Pulmonary artery endothelial cell (primary cell): ENCODE data around the gene A2M. TPM values are rescaled to one million over a fixed set of nuclear protein-coding genes. Genes with fewer than 3 reads are reported as not detected.

Experiments used
- DNase-seq: peaks from one replicate; pipeline ENCODE4 v3.0.0-alpha.2; 2011; ENCODE audit warnings: low read depth, low spot score
- total RNA-seq: library from RNA; depleted of rRNA; stranded (reverse); fragments of >200 nt; gene quantifications from 2 replicates; pipeline ENCODE4 v1.2.3, GENCODE V29; 2014

The A2M gene
- total RNA-seq, 1 donor from 2014 or later = 1.4 TPM

- DNase-seq = no peak
Observed at GRCh38 chr12:9122091-9122609, 6.4 kb upstream of the A2M start.

GRCh38 chr12:9120487-9121184 lies 4.9 kb upstream of the A2M start:
- DNase-seq = no peak

GRCh38 chr12:9118158-9118557 lies 2.4 kb upstream of the A2M start:
- no peak for DNase-seq

GRCh38 chr12:9114946-9115345 lies 773 bp downstream of the A2M start:
- no peak for DNase-seq

- no peak for DNase-seq
Observed at GRCh38 chr12:9113987-9114309, 1.8 kb downstream of the A2M start.

GRCh38 chr12:9113296-9113986 lies 2.3 kb downstream of the A2M start:
- no peak for DNase-seq

- no peak for DNase-seq
Observed at GRCh38 chr12:9112076-9112853, 3.5 kb downstream of the A2M start.

GRCh38 chr12:9111525-9111924 lies 4.2 kb downstream of the A2M start:
- DNase-seq = no peak

- no peak for DNase-seq
Observed at GRCh38 chr12:9109737-9110491, 5.8 kb downstream of the A2M start.

GRCh38 chr12:9109213-9109522 lies 6.6 kb downstream of the A2M start:
- no peak for DNase-seq

- DNase-seq = no peak
Observed at GRCh38 chr12:9108504-9109212, 7.1 kb downstream of the A2M start.

- no peak for DNase-seq
Observed at GRCh38 chr12:9107542-9107873, 8.2 kb downstream of the A2M start.

- no peak for DNase-seq
Observed at GRCh38 chr12:9106610-9107541, 8.8 kb downstream of the A2M start.

- DNase-seq = no peak
Observed at GRCh38 chr12:9106067-9106466, 9.7 kb downstream of the A2M start.

GRCh38 chr12:9104767-9105423 lies 10.8 kb downstream of the A2M start:
- DNase-seq = no peak

- no peak for DNase-seq
Observed at GRCh38 chr12:9104087-9104486, 11.6 kb downstream of the A2M start.

- no peak for DNase-seq
Observed at GRCh38 chr12:9103050-9103849, 12.5 kb downstream of the A2M start.

- no peak for DNase-seq
Observed at GRCh38 chr12:9101018-9101687, 14.6 kb downstream of the A2M start.
